ENCODE data around the gene SLC12A8.

SLC12A8 gene

GRCh38 chr3:125140818-125141595 is 71.5 kb downstream of the SLC12A8 start:
- no peak for DNase-seq (ENCODE audit: low read depth, low spot score)

GRCh38 chr3:125140011-125140817 is 72.3 kb downstream of the SLC12A8 start:
- DNase-seq (ENCODE audit: low read depth, low spot score): no peak

GRCh38 chr3:125139386-125139785 is 73.2 kb downstream of the SLC12A8 start:
- no peak for DNase-seq (ENCODE audit: low read depth, low spot score)

GRCh38 chr3:125137358-125138033 is 75.1 kb downstream of the SLC12A8 start:
- no peak for DNase-seq (ENCODE audit: low read depth, low spot score)

GRCh38 chr3:125136966-125137357 is 75.6 kb downstream of the SLC12A8 start:
- DNase-seq (ENCODE audit: low read depth, low spot score): no peak

GRCh38 chr3:125136515-125136914 is 76.0 kb downstream of the SLC12A8 start:
- no peak for DNase-seq (ENCODE audit: low read depth, low spot score)

- no peak for DNase-seq (ENCODE audit: low read depth, low spot score)
Measured at GRCh38 chr3:125134952-125135351, 77.6 kb downstream of the SLC12A8 start.

GRCh38 chr3:125132815-125133214 is 79.7 kb downstream of the SLC12A8 start:
- no peak for DNase-seq (ENCODE audit: low read depth, low spot score)

- DNase-seq (ENCODE audit: low read depth, low spot score): no peak
Measured at GRCh38 chr3:125129512-125129997, 83.0 kb downstream of the SLC12A8 start.

- no peak for DNase-seq (ENCODE audit: low read depth, low spot score)
Measured at GRCh38 chr3:125128861-125129501, 83.6 kb downstream of the SLC12A8 start.

- DNase-seq (ENCODE audit: low read depth, low spot score): no peak
Measured at GRCh38 chr3:125126323-125126722, 86.2 kb downstream of the SLC12A8 start.

GRCh38 chr3:125125821-125126245 is 86.7 kb downstream of the SLC12A8 start:
- DNase-seq (ENCODE audit: low read depth, low spot score): no peak

GRCh38 chr3:125123451-125124305 is 88.9 kb downstream of the SLC12A8 start:
- DNase-seq (ENCODE audit: low read depth, low spot score): no peak

- no peak for DNase-seq (ENCODE audit: low read depth, low spot score)
Measured at GRCh38 chr3:125121246-125122010, 91.1 kb downstream of the SLC12A8 start.

GRCh38 chr3:125120379-125121122 is 92.0 kb downstream of the SLC12A8 start:
- DNase-seq (ENCODE audit: low read depth, low spot score): no peak

GRCh38 chr3:125119752-125120378 is 92.7 kb downstream of the SLC12A8 start:
- DNase-seq (ENCODE audit: low read depth, low spot score): no peak

- DNase-seq (ENCODE audit: low read depth, low spot score): no peak
Measured at GRCh38 chr3:125118600-125118999, 93.9 kb downstream of the SLC12A8 start.

- no peak for DNase-seq (ENCODE audit: low read depth, low spot score)
Measured at GRCh38 chr3:125117631-125118191, 94.8 kb downstream of the SLC12A8 start.
